NCI-H524 (cell line): ENCODE data around the gene PPP2R5A.
"Not testable (repeated sequence)": the region's sequence is repeated elsewhere in the genome, so short reads cannot be mapped to it uniquely, and the experiment has no call there.

ENCODE experiments used
- DNase-seq, 2 experiments: peaks; one replicate each; lab custom pipeline; 2025; lab: John Stamatoyannopoulos, UW

PPP2R5A gene

GRCh38 chr1:212267460-212267859, 17.8 kb upstream of the PPP2R5A start:
- no peak for DNase-seq

- DNase-seq = no peak
These were observed 15.9 kb upstream of the PPP2R5A start for GRCh38 chr1:212269306-212269705.

- no peak for DNase-seq
These were observed 14.6 kb upstream of the PPP2R5A start for GRCh38 chr1:212270564-212270963.

GRCh38 chr1:212271234-212271633, 14.0 kb upstream of the PPP2R5A start:
- no peak for DNase-seq

DNA sequence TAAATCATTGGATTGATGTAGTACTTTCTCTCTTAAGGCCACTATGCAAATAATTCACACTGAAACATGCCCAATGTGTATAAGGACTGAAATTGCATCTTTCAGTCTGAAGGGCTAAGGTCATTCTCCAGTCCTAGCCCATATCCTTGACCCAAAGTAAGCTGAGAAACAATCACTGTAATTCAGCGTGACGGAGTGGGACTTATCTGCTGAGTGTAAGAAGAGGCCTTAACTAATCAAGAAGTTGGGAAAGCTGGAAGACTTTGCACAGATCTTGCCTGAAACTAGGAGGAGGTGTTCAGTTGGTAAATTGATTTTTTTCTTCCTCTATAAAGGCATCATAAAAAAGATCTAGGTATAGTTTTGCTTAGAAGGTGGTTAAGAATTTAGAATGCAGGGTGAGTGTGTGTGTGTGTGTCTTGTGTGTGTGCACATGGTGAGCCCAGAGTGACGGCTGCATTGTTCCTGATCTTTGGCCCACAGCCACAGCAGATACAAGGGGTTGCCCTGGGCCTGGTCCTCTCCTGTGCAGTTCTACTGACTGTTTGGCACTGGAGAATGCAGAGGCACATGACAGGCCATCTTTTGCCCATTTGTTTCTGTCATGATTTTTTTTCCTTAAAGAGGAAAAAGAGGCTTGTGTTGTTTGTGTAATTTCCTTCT, 13.3 kb upstream of the PPP2R5A start:
- no peak for DNase-seq

DNA sequence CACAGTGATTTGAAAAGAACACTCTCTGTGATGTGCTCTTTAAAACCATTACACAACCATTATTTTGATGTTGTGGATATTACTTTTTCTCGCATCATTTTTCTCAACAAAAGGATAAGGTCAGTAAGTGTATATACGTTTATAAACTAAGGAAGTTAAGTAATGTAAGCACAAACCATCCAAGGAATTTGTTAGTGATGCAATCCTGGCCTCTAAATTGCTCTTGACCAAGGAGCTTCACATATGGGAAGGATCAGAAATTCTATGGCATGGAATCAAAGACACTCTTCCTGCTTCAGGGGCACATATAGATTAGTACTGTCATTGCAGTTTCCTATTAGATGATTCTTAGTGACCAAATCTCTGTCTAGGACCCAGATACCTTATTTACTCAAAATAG, 3.6 kb upstream of the PPP2R5A start:
- DNase-seq = no peak

DNA sequence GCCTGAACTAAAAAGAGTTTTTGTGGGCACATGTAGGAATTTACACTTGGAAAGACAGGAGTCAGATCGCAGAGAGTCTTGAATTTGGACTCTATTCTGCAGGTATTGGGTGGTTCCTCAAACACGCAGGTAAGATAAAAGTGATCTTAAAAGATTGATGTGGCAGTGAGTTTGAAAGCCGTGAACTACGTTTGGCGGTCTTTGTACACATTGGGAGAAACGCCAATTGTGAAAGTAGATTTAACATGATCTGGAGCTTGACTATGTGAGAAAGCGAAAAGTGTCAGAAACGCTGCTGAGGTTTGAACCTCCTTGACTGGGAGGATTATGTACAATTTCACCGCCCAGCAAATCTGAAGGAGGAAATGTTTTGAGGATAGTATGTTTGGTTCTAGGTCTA, 1.5 kb upstream of the PPP2R5A start:
- DNase-seq = no peak

DNA sequence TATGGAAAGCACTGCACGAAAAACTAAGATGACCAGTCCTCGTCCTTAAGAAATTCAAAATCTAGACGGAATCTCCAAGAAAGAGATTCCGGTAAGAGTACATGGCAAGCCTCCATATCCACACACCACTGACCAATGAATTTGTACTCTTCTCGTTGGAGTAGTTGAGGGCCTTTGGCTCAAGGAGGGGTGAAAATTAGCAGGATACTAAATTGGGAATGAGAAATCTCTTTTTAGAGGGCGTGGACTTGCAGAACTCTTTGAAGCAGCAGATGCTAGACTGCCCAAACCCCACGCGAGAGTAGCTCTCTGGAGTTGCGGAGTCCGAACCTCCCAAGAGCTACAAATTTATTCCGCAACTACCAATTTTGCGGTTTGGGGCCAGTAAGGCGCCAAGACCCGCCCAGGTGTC, 872 bp upstream of the PPP2R5A start:
- DNase-seq = no peak

DNA sequence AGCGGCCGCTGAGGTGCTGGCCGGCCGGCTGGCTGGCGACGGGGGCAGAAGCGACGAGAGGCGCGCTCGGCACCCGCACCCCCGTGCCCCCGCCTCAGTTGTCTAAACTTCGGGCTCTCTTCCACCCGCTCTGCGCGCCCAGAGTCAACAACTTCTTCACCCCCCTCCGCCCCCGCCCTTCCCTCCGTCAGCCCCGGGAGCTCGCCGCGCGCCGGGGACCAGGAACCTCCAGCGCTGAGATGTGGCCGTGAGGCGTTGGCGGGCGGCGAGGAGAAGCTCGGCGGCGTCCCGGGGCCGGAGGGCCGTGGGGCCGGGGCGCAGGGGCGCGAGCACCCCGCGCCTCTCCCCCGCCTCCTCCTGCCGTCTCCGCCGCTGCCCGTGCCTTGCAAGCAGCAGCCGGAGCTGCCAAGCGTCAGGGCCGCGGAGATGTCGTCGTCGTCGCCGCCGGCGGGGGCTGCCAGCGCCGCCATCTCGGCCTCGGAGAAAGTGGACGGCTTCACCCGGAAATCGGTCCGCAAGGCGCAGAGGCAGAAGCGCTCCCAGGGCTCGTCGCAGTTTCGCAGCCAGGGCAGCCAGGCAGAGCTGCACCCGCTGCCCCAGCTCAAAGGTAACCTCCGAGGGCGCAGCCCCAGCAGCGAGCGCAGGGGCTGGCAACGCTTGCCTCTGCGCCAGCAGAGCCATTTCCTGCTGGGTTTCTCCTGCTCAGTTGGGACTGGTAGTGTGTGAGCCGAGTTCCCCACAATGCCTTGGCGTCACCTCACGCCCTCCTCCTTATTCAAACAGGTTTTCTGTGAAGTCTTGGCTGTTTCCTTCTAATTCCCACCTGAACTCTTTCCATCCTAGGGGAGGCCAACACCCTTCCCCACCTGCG, 710 bp downstream of the PPP2R5A start:
- peak; percentile 56 to 59 for DNase-seq

GRCh38 chr1:212286556-212287131, 1.4 kb downstream of the PPP2R5A start:
- peak; percentile 37 to 45 for DNase-seq

GRCh38 chr1:212287261-212287895, 2.2 kb downstream of the PPP2R5A start:
- DNase-seq = no peak

DNA sequence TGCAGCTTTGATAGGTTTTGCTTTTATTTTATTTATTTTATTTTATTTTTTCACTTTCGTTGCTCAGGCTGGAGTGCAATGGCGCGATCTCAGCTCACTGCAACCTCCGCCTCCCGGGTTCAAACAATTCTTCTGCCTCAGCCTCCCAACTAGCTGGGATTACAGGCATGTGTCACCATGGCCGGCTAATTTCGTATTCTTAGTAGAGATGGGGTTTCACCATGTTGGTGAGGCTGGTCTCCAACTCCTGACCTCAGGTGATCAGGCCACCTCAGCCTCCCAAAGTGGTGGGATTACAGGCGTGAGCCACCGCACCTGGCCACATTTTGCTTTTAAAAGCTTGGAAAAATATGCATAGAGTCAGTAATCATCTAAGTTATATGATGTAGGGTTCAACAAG, 2.8 kb downstream of the PPP2R5A start:
- DNase-seq = not testable (repeated sequence)

DNA sequence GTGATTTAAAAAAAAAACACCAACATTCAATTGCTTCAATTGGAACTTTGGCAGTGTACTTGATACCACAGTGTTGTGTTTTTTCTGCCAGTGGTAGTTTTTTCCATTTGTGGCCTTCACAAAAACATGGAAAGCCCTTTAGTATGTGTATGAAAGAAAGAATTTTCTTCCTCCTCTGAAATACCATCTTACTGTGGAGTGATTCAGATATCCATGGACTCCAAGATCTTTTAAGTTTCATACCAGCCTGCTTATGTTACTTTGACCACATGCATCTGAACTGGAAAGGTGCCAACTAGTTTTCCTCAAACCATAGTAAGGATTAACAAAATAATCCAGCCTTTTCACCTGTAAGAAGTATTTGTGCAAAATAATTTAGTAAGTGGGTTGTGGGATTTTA, 3.4 kb downstream of the PPP2R5A start:
- DNase-seq = peak; percentile 9 to 16

DNA sequence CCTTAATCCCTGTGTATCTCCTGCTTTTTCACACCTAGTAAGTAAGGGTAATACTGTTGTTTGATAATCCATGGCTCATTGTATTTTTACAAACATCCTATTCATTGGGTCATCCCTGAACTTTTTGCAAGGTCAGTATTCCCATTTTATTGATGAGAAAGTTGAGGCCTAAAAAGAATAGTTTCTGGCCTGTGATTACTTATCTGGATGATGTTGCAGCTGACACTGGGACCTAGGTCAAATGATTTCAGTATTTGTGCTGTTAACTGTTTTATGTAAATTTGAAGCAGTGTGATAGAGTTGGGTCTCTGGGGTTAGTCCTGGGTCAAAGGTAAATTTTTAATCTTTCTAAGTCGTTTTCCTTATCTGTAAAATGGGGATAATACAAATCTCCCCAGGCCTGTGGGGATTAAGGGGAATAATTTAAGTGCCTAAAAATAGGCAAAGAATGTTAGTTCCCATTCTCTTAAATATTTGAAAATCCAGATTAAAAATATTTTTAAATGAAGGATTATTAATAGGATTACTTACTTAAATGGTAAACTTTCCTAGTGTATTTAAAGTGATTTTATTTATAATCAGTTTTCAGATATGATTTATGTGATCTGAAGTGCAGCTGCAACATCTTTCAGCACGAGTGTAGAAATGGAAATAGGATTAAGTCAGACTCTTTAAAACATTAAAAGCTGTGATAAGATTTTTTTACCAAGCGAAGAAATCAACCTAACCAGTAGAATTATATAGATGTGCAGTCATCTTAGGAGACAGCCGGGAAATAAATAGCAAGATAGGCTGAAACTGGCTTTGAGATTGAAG, 4.3 kb downstream of the PPP2R5A start:
- no peak for DNase-seq

GRCh38 chr1:212290608-212291007, 5.4 kb downstream of the PPP2R5A start:
- DNase-seq = no peak

DNA sequence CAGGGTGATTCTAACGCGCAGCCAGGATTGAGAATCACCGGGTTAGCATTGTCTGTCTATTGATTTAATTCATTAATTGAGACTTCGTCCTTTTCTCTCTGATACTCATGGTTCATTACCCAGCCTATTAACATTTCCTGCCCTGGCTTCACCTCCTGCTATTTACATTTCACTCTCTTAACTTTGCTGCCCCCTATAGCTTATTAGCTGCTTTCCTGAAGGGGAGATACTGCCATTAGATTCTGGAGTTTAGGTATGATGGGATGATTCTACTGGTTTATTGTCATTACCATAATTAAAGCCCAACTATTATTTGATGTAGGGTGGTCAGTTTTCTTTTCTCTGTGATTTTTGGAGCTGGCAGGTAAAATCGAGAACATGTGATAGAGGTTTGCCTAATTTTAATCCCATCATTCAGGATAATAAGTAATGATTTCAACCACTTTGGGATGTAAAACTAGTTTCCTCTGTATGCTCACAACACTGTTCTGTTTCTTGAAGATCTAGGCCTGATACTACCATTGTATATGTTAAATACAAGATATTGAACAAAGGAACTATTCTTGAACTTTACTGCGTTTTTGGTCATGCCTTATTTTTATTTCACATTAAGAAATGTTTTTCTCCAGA, 6.4 kb downstream of the PPP2R5A start:
- DNase-seq = peak; percentile 4 to 64

- DNase-seq = no peak
These were observed 7.3 kb downstream of the PPP2R5A start for GRCh38 chr1:212292250-212293105.

DNA sequence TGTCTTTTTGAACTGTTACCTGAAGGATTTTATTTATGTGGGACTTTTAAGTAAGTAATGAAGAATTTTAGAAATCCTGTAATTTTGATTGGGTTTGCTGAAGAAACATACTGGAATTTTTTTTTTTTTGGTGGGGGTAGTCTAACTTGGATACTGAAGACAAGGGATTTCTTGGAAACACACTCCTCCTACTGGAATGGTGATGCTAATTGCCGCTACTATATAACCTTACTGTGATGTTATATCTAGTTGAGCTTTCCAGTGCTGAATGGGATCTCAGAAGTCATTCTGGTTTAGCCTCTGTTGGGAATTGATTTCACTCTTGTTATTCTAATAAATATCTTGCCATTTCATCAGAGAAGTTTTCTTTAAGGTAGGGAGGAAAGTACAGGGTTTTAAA, 8.4 kb downstream of the PPP2R5A start:
- peak in 1 of 2 experiments; percentile 23 for DNase-seq

DNA sequence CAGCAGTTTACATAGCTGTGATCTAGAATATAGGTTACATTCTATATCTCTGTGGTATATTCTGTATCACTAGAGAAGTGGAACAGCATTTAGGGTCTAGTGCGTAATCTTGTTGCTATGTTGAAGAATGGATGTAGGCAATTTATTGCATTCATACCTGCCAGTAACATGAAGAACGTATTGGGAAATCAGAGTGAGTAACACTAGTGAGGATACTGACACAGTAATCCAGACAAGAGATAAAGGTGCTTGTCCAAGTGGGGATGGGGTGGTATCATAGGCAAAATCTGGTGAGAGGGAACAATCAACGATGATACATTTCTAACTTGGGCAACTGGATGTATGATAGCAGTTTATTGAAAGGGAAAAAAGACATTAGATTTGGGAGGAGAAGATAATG, 9.8 kb downstream of the PPP2R5A start:
- no peak for DNase-seq

- DNase-seq = no peak
These were observed 10.4 kb downstream of the PPP2R5A start for GRCh38 chr1:212295579-212295978.
